NCI-H524 (cell line): ENCODE results near the gene OOSP4A.
"Not testable (repeated sequence)": the region's sequence is repeated elsewhere in the genome, so short reads cannot be mapped to it uniquely, and the experiment has no call there.

Source experiments
- DNase-seq, 2 experiments: peaks; one replicate each; lab custom pipeline; 2025; lab: John Stamatoyannopoulos, UW

OOSP4A gene

GRCh38 chr11:59981106-59981770 lies 17.4 kb downstream of the OOSP4A start:
- no peak for DNase-seq

- DNase-seq = not testable (repeated sequence)
These were observed 18.2 kb downstream of the OOSP4A start for GRCh38 chr11:59982037-59982436.

GRCh38 chr11:59983212-59983611 lies 19.4 kb downstream of the OOSP4A start:
- no peak for DNase-seq

GRCh38 chr11:59984368-59984767 lies 20.5 kb downstream of the OOSP4A start:
- no peak for DNase-seq

- no peak for DNase-seq
These were observed 26.6 kb downstream of the OOSP4A start for GRCh38 chr11:59990421-59990820.

GRCh38 chr11:59992425-59992824 lies 28.6 kb downstream of the OOSP4A start:
- DNase-seq = no peak

- no peak for DNase-seq
These were observed 34.0 kb downstream of the OOSP4A start for GRCh38 chr11:59997800-59998199.

- DNase-seq = no peak
These were observed 35.9 kb downstream of the OOSP4A start for GRCh38 chr11:59999691-60000090.

- no peak for DNase-seq
These were observed 39.9 kb downstream of the OOSP4A start for GRCh38 chr11:60003729-60004128.

- no peak for DNase-seq
These were observed 41.5 kb downstream of the OOSP4A start for GRCh38 chr11:60005360-60005759.

GRCh38 chr11:60016881-60017280 lies 53.0 kb downstream of the OOSP4A start, which contains the start of gene OOSP4B:
Gene OOSP4B (plus strand): TSS chr11:60017181.
- DNase-seq = no peak

GRCh38 chr11:60018058-60018457 lies 54.2 kb downstream of the OOSP4A start:
- DNase-seq = no peak
